Nephron (organoid): Measurements from ENCODE around the gene LRG1.

Source experiments
- H3K27ac Mint-ChIP-seq, 3 experiments: 2 replicates each; pipeline ENCODE4 v1.8.0; 2020; ENCODE audit warnings: mixed read lengths in 3 of 3, mild to moderate bottlenecking in 2 of 3, moderate library complexity in 1 of 3
- H3K27me3 Mint-ChIP-seq: 2 replicates; pipeline ENCODE4 v1.8.0; 2021; ENCODE audit warnings: low read depth, mild to moderate bottlenecking, moderate library complexity, mixed read lengths
- H3K36me3 Mint-ChIP-seq: 2 replicates; pipeline ENCODE4 v1.8.0; 2020; ENCODE audit warnings: low read depth, mixed read lengths
- H3K4me1 Mint-ChIP-seq: 2 replicates; pipeline ENCODE4 v1.8.0; 2020; ENCODE audit warnings: mixed read lengths
- H3K4me3 Mint-ChIP-seq, 3 experiments: 2 replicates each; pipeline ENCODE4 v1.8.0; 2020; ENCODE audit warnings: mild to moderate bottlenecking in 3 of 3, mixed read lengths in 3 of 3, moderate library complexity in 2 of 3
- H3K9me3 Mint-ChIP-seq: 2 replicates; pipeline ENCODE4 v1.8.0; 2020; ENCODE audit warnings: mixed read lengths
- TF ChIP-seq, protein P1 (sequence below), 3 experiments: fragments of 200-600 bp; sonication (generic); IDR thresholded peaks; one replicate each; pipeline ENCODE4 v1.5.0; 2021; ENCODE audit warnings: antibody characterized with exemption in 3 of 3; ENCODE audit not compliant: unreplicated experiment in 3 of 3

LRG1 gene

DNA sequence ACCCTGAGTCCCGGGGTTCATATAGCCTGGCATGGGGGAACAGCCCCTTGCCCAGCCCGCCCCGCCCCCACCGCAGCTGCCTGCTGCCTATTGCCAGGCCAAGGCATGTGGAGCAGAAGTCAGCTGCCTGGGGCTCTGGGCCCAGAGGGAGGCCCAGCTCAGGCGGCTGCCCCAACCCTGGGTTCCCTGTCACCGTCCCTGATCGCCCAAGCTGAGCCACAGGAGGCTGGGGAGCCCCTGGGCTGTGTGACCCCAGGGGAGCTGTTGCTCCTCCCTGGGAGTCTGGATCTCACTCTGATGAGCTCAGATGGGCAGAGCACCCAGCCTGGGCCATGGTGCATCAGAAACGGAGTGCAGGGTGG is 22.9 kb downstream of the LRG1 start:
- no peaks in the 10 kb centered on the region for H3K36me3 Mint-ChIP-seq
- TF ChIP-seq, protein P1, sequence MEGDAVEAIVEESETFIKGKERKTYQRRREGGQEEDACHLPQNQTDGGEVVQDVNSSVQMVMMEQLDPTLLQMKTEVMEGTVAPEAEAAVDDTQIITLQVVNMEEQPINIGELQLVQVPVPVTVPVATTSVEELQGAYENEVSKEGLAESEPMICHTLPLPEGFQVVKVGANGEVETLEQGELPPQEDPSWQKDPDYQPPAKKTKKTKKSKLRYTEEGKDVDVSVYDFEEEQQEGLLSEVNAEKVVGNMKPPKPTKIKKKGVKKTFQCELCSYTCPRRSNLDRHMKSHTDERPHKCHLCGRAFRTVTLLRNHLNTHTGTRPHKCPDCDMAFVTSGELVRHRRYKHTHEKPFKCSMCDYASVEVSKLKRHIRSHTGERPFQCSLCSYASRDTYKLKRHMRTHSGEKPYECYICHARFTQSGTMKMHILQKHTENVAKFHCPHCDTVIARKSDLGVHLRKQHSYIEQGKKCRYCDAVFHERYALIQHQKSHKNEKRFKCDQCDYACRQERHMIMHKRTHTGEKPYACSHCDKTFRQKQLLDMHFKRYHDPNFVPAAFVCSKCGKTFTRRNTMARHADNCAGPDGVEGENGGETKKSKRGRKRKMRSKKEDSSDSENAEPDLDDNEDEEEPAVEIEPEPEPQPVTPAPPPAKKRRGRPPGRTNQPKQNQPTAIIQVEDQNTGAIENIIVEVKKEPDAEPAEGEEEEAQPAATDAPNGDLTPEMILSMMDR (IDR thresholded peaks at IDR 0.05; ENCODE audit: unreplicated experiment in 3 of 3), result no peak
- peaks cover 11% of the 10 kb centered on the region for H3K4me1 Mint-ChIP-seq
- no peak overlapping the region for H3K4me3 Mint-ChIP-seq
- H3K27ac Mint-ChIP-seq, result no peak overlapping the region
- no peaks in the 10 kb centered on the region for H3K9me3 Mint-ChIP-seq
- peaks cover 4% of the 10 kb centered on the region for H3K27me3 Mint-ChIP-seq

DNA sequence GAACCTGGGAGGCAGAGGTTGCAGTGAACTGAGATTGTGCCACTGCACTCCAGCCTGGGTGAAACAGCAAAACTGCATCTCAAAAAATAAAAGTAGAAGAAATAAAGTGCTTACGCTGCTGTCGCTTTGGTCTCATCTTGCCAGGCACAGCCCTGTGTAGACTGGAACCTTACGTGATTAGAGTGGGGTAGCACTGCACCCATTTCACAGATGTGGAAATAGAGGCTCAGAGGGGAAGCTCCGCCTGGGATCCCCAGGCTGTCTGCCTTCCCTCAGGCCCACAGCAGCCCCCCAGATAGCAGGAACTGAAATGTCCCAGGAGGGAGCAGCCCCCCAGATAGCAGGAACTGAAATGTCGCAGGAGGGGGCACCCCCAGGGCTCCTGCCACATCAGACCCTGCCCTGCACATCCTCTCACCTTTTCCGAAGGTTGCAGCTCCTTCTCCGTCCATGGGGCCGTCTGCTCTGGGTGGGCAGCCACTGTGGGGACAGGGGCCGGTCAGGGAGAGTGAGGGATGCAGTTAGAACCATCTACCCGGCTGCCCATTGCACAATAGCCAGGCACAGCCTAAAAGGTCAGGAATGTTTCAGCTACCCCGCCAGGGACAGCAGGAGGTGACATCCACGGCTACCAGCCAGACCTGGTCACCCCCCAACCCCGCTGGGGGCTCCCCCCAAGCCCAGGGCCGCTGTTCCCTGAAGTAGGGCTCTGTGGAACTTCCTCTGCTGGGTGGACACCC is 23.5 kb downstream of the LRG1 start:
- H3K4me1 Mint-ChIP-seq, result peaks cover 11% of the 10 kb centered on the region
- no peak overlapping the region for H3K27ac Mint-ChIP-seq
- TF ChIP-seq, protein P1 (IDR thresholded peaks at IDR 0.05; ENCODE audit: unreplicated experiment in 3 of 3), result no peak
- no peaks in the 10 kb centered on the region for H3K9me3 Mint-ChIP-seq
- no peak overlapping the region for H3K4me3 Mint-ChIP-seq
- H3K36me3 Mint-ChIP-seq, result no peaks in the 10 kb centered on the region
- H3K27me3 Mint-ChIP-seq, result peaks cover 1% of the 10 kb centered on the region

DNA sequence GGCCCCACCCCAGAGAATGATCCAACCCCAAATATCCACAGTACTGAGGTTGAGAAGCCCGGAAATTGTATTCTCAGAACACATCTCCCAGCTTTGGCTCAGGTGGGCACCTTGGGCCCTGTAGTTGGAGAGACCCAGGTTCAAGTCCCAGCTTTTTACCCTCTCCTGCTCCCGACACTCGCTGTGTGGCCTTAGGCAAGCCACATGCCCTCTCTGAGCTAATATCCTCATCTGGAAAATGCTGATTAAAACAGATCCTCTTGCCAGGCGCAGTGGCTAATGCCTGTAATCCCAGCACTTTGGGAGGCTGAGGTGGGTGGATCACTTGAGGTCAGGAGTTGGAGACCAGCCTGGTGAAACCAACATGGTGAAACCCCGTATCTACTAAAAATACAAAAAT is 24.1 kb downstream of the LRG1 start:
- Mint-ChIP-seq H3K36me3 (no peaks in the 10 kb centered on the region), H3K4me1 (peaks cover 11% of the 10 kb centered on the region), H3K27me3 (no peaks in the 10 kb centered on the region), H3K9me3 (no peaks in the 10 kb centered on the region), H3K4me3 (no peak overlapping the region), H3K27ac (no peak overlapping the region)
- TF ChIP-seq, protein P1 (IDR thresholded peaks at IDR 0.05; ENCODE audit: unreplicated experiment in 3 of 3), result no peak

DNA sequence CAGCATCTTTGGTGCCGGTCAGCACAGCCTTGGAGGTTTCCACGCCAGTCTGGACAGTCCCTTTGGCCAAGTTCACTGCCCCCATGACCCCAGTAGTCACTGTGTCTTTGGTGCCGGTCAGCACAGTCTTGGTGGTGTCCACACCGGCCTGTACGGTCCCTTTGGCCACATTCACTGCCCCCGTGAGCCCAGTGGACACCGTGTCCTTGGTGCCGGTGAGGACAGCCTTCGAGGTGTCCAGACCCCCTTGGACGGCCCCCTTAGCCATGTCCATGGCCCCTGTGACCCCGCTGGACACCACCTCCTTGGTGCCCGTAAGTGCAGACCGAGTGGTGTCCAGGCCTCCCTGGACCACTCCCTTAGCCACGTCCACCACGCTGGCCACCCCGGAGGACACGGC is 26.6 kb downstream of the LRG1 start:
- Mint-ChIP-seq H3K4me1 (no peaks in the 10 kb centered on the region), H3K4me3 (no peak overlapping the region), H3K27me3 (no peaks in the 10 kb centered on the region), H3K27ac (no peak overlapping the region), H3K9me3 (no peaks in the 10 kb centered on the region), H3K36me3 (no peaks in the 10 kb centered on the region)
- TF ChIP-seq, protein P1 (IDR thresholded peaks at IDR 0.05; ENCODE audit: unreplicated experiment in 3 of 3), result no peak

DNA sequence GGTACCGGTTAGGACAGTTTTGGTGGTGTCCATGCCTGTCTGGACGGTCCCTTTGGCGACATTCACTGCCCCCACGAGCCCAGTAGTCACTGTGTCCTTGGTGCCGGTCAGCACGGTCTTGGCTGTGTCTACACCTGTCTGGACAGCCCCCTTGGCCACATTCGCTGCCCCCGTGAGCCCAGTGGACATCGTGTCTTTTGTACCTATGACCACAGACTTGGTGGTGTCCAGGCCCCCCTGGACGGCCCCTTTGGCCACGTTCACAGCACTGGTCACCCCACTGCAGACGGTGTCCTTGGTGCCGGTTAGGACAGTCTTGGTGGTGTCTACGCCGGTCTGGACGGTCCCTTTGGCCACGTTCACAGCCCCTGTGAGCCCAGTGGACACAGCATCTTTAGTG is 27.8 kb downstream of the LRG1 start:
- Mint-ChIP-seq H3K9me3 (no peaks in the 10 kb centered on the region), H3K4me1 (no peaks in the 10 kb centered on the region), H3K27ac (no peak overlapping the region), H3K36me3 (no peaks in the 10 kb centered on the region), H3K27me3 (no peaks in the 10 kb centered on the region), H3K4me3 (no peak overlapping the region)
- TF ChIP-seq, protein P1 (IDR thresholded peaks at IDR 0.05; ENCODE audit: unreplicated experiment in 3 of 3), result no peak
